Mesodermal cell (in vitro differentiated cells): Measurements from ENCODE around the gene PRRC2C.
"Not testable (repeated sequence)": the region's sequence is repeated elsewhere in the genome, so short reads cannot be mapped to it uniquely, and the experiment has no call there.

ENCODE experiments used
- H3K27ac ChIP-seq: 2 replicates; pipeline ENCODE4 v1.7.0; 2013; ENCODE audit warnings: mild to moderate bottlenecking, low read depth, low read length, moderate library complexity; ENCODE audit not compliant: severe bottlenecking
- H3K36me3 ChIP-seq: 2 replicates; pipeline ENCODE4 v1.7.1; 2013; ENCODE audit warnings: mild to moderate bottlenecking, low read length, moderate library complexity; ENCODE audit not compliant: control insufficient read depth, insufficient read depth
- H3K4me1 ChIP-seq: one replicate; pipeline ENCODE4 v1.7.1; 2013; ENCODE audit warnings: mild to moderate bottlenecking, low read length; ENCODE audit not compliant: insufficient read depth, control insufficient read depth, poor library complexity, severe bottlenecking
- H3K4me3 ChIP-seq: 2 replicates; pipeline ENCODE4 v1.7.0; 2013; ENCODE audit warnings: low read length, control low read depth, mild to moderate bottlenecking; ENCODE audit not compliant: insufficient read depth, poor library complexity, severe bottlenecking; ENCODE audit errors: extremely low read depth
- H3K9me3 ChIP-seq: 2 replicates; pipeline ENCODE4 v1.7.1; 2013; ENCODE audit warnings: mild to moderate bottlenecking, low read length, moderate library complexity; ENCODE audit not compliant: control insufficient read depth
- WGBS, 2 experiments: methylation state at CpG; one replicate each; pipeline ENCODE4 v1.1.5; 2013; ENCODE audit warnings: missing lambda C conversion rate in 2 of 2; ENCODE audit not compliant: insufficient coverage in 2 of 2; 5-methylcytosine and 5-hydroxymethylcytosine counted together

The PRRC2C gene

GRCh38 chr1:171545523-171545922 is 60.2 kb downstream of the PRRC2C start:
- H3K36me3 ChIP-seq, result peaks cover 82% of the 10 kb centered on the region
- H3K4me3 ChIP-seq, result no peak overlapping the region
- no CpG with 5 or more reads among the region's 1 CpG for WGBS, 2 experiments
- no peak overlapping the region for H3K27ac ChIP-seq
- H3K9me3 ChIP-seq, result no peaks in the 10 kb centered on the region
- no peaks in the 10 kb centered on the region for H3K4me1 ChIP-seq

DNA sequence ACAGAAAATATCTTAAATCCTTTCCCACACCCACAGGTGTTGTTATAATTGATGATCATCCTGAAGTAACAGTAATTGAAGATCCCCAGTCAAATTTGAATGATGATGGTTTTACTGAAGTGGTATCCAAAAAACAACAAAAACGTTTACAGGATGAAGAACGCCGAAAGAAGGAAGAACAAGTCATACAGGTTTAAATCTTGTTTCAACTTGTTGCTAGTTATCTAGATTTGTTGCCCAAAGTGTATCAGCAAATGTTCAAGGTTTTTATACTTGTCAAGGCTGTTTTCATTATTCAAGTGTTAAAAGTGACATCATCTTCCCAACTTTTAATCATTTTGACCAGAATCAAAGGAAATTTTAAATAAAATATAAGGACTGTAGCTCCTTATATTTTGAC is 64.7 kb downstream of the PRRC2C start:
- H3K36me3 ChIP-seq, result peaks cover 67% of the 10 kb centered on the region
- 86 to 100% methylated on average over 3 of the region's 3 CpGs for WGBS, 2 experiments
- H3K27ac ChIP-seq, result no peak overlapping the region
- H3K4me1 ChIP-seq, result no peaks in the 10 kb centered on the region
- no peaks in the 10 kb centered on the region for H3K9me3 ChIP-seq
- H3K4me3 ChIP-seq, result no peak overlapping the region

DNA sequence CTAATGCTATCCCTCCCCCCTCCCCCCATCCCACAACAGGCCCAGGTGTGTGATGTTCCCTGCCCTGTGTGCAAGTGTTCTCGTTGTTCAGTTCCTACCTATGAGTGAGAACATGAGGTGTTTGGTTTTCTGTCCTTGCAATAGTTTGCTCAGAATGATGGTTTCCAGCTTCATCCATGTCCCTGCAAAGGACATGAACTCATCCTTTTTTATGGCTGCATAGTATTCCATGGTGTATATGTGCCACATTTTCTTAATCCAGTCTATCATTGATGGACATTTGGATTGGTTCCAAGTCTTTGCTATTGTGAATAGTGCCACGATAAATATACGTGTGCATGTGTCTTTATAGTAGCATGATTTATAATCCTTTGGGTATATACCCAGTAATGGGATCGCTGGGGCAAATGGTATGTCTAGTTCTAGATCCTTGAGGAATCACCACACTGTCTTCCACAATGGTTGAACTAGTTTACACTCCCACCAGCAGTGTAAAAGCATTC is 65.3 kb downstream of the PRRC2C start:
- peaks cover 67% of the 10 kb centered on the region for H3K36me3 ChIP-seq
- WGBS, 2 experiments, result 100% methylated on average over 1 of the region's 4 CpGs; no CpG with 5 or more reads in 1 of the 2 experiments

GRCh38 chr1:171553960-171554359 is 68.6 kb downstream of the PRRC2C start:
- not testable (repeated sequence) for H3K4me1 ChIP-seq, H3K4me3 ChIP-seq, H3K9me3 ChIP-seq, H3K27ac ChIP-seq
- H3K36me3 ChIP-seq, result peaks cover 78% of the 10 kb centered on the region
- no CpG with 5 or more reads among the region's 1 CpG for WGBS, 2 experiments

More for the DNA sequence above, 65.3 kb downstream of the PRRC2C start:
- not testable (repeated sequence) for H3K4me3 ChIP-seq, H3K4me1 ChIP-seq, H3K27ac ChIP-seq, H3K9me3 ChIP-seq

DNA sequence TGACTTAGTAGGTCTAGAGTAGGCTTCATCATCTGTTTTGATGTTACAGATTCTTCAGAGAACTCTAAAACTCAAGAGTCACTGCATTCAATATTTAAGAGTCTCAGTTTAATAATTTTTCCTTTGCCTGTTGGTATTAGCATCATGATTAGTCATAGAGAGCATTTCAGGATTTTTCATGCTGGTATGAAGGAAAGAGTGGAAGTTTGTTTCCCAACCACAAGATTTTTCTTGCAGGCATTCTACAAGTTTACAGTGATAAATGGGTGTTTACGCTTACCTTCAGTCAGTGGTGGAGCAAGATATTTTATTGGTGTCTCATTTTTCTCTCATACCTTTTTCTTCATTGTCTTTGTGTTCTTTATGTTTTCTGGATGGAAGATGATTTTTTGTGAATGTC is 78.3 kb downstream of the PRRC2C start:
- WGBS, 2 experiments, result no CpG with 5 or more reads among the region's 1 CpG
- Histone ChIP-seq H3K9me3 (no peaks in the 10 kb centered on the region), H3K27ac (no peak overlapping the region), H3K36me3 (peaks cover 88% of the 10 kb centered on the region), H3K4me1 (no peaks in the 10 kb centered on the region), H3K4me3 (no peak overlapping the region)

GRCh38 chr1:171566467-171566866 is 81.1 kb downstream of the PRRC2C start:
- H3K4me1 ChIP-seq, result no peaks in the 10 kb centered on the region
- no peak overlapping the region for H3K27ac ChIP-seq
- H3K36me3 ChIP-seq, result peaks cover 81% of the 10 kb centered on the region
- no peak overlapping the region for H3K4me3 ChIP-seq
- no peaks in the 10 kb centered on the region for H3K9me3 ChIP-seq
- WGBS, 2 experiments, result 79 to 100% methylated on average over 3 of the region's 3 CpGs

DNA sequence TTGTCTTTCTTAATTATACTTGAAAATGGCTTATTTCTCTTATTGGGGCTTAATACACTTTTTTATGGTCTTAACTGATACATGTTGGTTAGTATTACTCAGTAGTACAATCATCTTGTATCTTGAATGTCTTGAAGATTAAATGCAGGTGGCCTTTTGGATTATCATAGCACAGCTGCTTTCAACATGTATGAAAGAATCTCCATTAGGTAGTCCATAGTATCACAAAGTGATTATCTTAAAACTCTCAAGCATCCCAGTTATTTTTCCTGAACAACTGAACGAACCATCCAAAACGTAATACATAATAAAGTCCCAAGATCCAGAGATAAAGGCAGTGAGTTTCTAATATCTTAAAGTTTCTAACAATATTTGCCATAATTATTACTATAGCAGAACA is 85.0 kb downstream of the PRRC2C start:
- H3K36me3 ChIP-seq, result peaks cover 70% of the 10 kb centered on the region
- H3K9me3 ChIP-seq, result no peaks in the 10 kb centered on the region
- no peak overlapping the region for H3K27ac ChIP-seq
- no peaks in the 10 kb centered on the region for H3K4me1 ChIP-seq
- no CpG with 5 or more reads among the region's 2 CpGs for WGBS, 2 experiments
- no peak overlapping the region for H3K4me3 ChIP-seq

GRCh38 chr1:171576144-171576543 is 90.8 kb downstream of the PRRC2C start:
- H3K4me3 ChIP-seq, result no peak overlapping the region
- H3K36me3 ChIP-seq, result peaks cover 77% of the 10 kb centered on the region
- no peak overlapping the region for H3K27ac ChIP-seq
- no CpG with 5 or more reads among the region's 1 CpG for WGBS, 2 experiments
- H3K4me1 ChIP-seq, result no peaks in the 10 kb centered on the region
- no peaks in the 10 kb centered on the region for H3K9me3 ChIP-seq

DNA sequence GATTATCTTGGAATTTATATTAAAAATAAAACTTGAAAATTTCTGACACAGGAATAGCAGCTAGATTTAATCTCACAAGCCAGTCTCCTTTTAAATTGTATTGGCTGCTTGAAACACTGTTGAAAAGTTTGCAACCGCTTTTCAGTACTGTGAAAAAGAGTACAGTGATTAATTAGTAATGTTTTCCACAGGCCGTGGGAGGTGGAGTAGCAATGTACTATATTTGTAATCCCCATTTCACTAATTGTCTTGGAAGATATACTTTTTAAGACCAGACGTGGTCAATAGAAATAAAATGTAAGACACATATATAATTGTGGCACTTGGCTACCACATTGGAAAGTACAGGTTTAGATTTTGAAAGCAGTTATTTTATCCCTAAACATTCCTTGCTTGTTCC is 95.9 kb downstream of the PRRC2C start:
- Histone ChIP-seq H3K4me1 (no peaks in the 10 kb centered on the region), H3K4me3 (no peak overlapping the region), H3K9me3 (no peaks in the 10 kb centered on the region), H3K27ac (no peak overlapping the region), H3K36me3 (peaks cover 89% of the 10 kb centered on the region)
- no CpG with 5 or more reads among the region's 3 CpGs for WGBS, 2 experiments

GRCh38 chr1:171581766-171582165 is 96.4 kb downstream of the PRRC2C start:
- H3K4me1 ChIP-seq, result no peaks in the 10 kb centered on the region
- no peak overlapping the region for H3K27ac ChIP-seq
- H3K4me3 ChIP-seq, result no peak overlapping the region
- H3K36me3 ChIP-seq, result peaks cover 86% of the 10 kb centered on the region
- H3K9me3 ChIP-seq, result no peaks in the 10 kb centered on the region

- no peaks in the 10 kb centered on the region for H3K4me1 ChIP-seq
- H3K4me3 ChIP-seq, result no peak overlapping the region
- H3K27ac ChIP-seq, result no peak overlapping the region
- peaks cover 87% of the 10 kb centered on the region for H3K36me3 ChIP-seq
- WGBS, 2 experiments, result no CpG with 5 or more reads among the region's 2 CpGs
- H3K9me3 ChIP-seq, result no peaks in the 10 kb centered on the region
Measured at GRCh38 chr1:171582589-171582988, 97.3 kb downstream of the PRRC2C start.
